ENCODE data around the gene FGD3.

Gene FGD3

GRCh38 chr9:93035106-93035660 lies 87.9 kb downstream of the FGD3 start:
- ATAC-seq = no peak

- no peak for ATAC-seq
Observed at GRCh38 chr9:93035821-93036351, 88.6 kb downstream of the FGD3 start.

GRCh38 chr9:93036887-93037475 lies 89.7 kb downstream of the FGD3 start:
- ATAC-seq = peak in 1 of 2 donors; percentile 5

GRCh38 chr9:93037476-93037971 lies 90.2 kb downstream of the FGD3 start:
- ATAC-seq = no peak

GRCh38 chr9:93038918-93039317 lies 91.6 kb downstream of the FGD3 start:
- ATAC-seq = no peak

- no peak for ATAC-seq
Observed at GRCh38 chr9:93039456-93039855, 92.1 kb downstream of the FGD3 start.

- ATAC-seq = no peak
Observed at GRCh38 chr9:93039976-93040375, 92.7 kb downstream of the FGD3 start.

GRCh38 chr9:93040409-93040808 lies 93.1 kb downstream of the FGD3 start:
- no peak for ATAC-seq

- ATAC-seq = no peak
Observed at GRCh38 chr9:93041108-93041802, 93.9 kb downstream of the FGD3 start.

GRCh38 chr9:93043122-93043521 lies 95.8 kb downstream of the FGD3 start:
- ATAC-seq = no peak

GRCh38 chr9:93045521-93045920 lies 98.2 kb downstream of the FGD3 start:
- no peak for ATAC-seq

- ATAC-seq = no peak
Observed at GRCh38 chr9:93048566-93049448, 101.5 kb downstream of the FGD3 start.

GRCh38 chr9:93049491-93049890 lies 102.2 kb downstream of the FGD3 start:
- ATAC-seq = no peak

GRCh38 chr9:93050231-93050630 lies 102.9 kb downstream of the FGD3 start:
- no peak for ATAC-seq

- ATAC-seq = no peak
Observed at GRCh38 chr9:93051680-93052089, 104.4 kb downstream of the FGD3 start.

GRCh38 chr9:93052791-93053540 lies 105.6 kb downstream of the FGD3 start:
- no peak for ATAC-seq

- no peak for ATAC-seq
Observed at GRCh38 chr9:93053781-93054331, 106.5 kb downstream of the FGD3 start.

GRCh38 chr9:93054758-93055704 lies 107.7 kb downstream of the FGD3 start:
- ATAC-seq = no peak

GRCh38 chr9:93057042-93057702 lies 109.8 kb downstream of the FGD3 start:
- ATAC-seq = no peak
